SH-SY5Y (cell line): ENCODE measurements around the gene PLN.

Source experiments
- GATA2 ChIP-seq: IDR thresholded peaks from 2 replicates; pipeline ENCODE4 v1.6.1; 2011; ENCODE audit warnings: mild to moderate bottlenecking, low read depth, low read length
- GATA3 ChIP-seq: IDR thresholded peaks from 2 replicates; pipeline ENCODE4 v1.6.1; 2011; ENCODE audit warnings: low read depth, mild to moderate bottlenecking, low read length, moderate library complexity

GRCh38 chr6:118514689-118515088, 33.4 kb upstream of the PLN start:
- TF ChIP-seq GATA2 (no peak), GATA3 (no peak)
